ENCODE results near the gene SPPL2B. TPM values are rescaled to one million over a fixed set of nuclear protein-coding genes. Genes with fewer than 3 reads are reported as not detected.
"Not testable (repeated sequence)": the region's sequence is repeated elsewhere in the genome, so short reads cannot be mapped to it uniquely, and the experiment has no call there.

The SPPL2B gene
- total RNA-seq, 1 donor: 25.5 TPM

DNA sequence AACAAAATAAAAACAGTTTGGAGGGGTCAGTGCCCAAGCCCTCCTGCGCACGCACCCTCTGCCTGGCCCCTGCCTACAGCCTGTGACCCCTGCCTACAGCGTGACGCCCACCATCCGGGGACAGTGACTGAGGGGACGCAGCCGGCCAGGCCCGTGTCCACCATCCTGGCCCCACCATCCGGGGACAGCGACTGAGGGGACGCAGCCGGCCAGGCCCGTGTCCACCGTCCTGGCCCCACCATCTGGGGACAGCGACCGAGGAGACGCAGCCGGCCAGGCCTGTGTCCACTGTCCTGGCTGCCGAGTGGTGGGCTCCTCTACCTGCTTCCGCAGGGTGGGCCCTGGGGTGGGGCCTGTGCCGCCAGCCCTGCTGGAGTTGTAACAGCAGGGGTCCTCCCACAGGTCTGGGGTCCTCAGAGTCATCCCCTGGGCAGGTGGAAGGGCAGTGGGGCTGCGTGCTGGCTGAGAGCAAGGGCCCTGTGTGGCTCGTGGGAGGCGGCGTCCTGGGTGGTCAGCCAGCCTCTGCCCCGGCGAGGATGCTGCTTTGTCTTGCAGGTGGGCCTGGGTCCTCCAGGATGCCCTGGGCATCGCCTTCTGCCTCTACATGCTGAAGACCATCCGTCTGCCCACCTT, 14.3 kb downstream of the SPPL2B start:
- H3K4me3 ChIP-seq (ENCODE audit: low read depth, low read length): no peak overlapping the region
- no peak for DNase-seq (ENCODE audit: low read depth)
- TF ChIP-seq, protein P1, sequence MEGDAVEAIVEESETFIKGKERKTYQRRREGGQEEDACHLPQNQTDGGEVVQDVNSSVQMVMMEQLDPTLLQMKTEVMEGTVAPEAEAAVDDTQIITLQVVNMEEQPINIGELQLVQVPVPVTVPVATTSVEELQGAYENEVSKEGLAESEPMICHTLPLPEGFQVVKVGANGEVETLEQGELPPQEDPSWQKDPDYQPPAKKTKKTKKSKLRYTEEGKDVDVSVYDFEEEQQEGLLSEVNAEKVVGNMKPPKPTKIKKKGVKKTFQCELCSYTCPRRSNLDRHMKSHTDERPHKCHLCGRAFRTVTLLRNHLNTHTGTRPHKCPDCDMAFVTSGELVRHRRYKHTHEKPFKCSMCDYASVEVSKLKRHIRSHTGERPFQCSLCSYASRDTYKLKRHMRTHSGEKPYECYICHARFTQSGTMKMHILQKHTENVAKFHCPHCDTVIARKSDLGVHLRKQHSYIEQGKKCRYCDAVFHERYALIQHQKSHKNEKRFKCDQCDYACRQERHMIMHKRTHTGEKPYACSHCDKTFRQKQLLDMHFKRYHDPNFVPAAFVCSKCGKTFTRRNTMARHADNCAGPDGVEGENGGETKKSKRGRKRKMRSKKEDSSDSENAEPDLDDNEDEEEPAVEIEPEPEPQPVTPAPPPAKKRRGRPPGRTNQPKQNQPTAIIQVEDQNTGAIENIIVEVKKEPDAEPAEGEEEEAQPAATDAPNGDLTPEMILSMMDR (IDR thresholded peaks at IDR 0.05; ENCODE audit: insufficient read depth, low read depth, low read length): no peak

DNA sequence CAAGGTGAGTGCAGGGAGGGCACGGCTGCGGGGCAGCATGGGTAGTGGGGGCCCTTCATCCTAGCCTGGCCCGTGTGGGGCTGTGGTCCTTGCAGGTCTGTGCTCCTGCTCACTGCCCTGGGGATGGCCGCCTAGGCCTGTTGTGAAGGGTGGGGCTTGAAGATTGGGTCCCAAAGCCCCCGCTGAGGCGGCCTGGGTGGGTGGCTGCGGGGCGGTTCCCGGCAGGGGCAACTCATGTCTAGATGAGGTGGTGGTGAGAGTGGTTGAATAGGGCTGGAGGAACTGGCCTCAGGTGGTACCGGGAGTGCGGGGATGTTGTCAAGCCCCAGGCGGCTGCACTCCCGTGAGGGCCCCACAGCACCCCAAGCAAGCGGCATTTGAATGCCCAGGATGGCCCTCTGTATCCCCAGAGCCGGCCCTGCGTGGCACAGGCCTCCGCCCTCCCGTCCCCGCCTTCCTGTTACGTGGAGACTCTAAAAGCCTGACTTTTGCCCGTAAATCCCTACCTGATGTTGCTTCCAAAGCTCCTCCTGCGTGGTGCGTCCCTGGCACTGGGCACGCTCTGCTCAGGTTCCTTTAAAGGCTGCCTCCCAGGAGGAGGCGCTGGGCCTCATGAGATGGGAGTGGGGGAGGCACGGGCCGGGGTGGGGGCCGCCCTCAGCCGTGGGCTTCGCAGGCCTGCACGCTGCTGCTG, 15.0 kb downstream of the SPPL2B start:
- TF ChIP-seq, protein P1 (IDR thresholded peaks at IDR 0.05; ENCODE audit: insufficient read depth, low read depth, low read length): no peak
- H3K4me3 ChIP-seq (ENCODE audit: low read depth, low read length): no peak overlapping the region

DNA sequence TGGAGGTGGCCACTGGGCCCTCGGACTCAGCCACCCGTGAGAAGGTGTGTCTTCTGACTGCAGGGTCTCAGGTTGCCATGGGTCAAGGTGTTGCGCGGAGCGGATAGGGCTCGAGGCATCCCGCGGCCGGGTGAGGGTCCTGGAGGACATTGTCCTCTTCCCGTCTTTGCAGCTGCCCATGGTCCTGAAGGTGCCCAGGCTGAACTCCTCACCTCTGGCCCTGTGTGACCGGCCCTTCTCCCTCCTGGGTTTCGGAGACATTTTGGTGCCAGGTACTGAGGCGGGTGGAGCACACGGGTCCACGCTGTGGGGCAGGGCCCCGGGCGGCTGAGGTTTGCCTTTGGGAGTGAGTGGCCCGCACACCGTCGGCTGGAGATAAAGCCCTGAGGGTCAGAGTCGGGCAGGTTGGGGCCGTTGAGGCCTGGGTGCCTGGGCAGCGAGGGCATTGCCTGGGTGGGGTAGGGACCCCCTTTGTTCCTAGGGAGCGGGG, 15.9 kb downstream of the SPPL2B start:
- TF ChIP-seq, protein P1 (IDR thresholded peaks at IDR 0.05; ENCODE audit: insufficient read depth, low read depth, low read length): no peak
- DNase-seq (ENCODE audit: low read depth): no peak

More for the DNA sequence above, 15.0 kb downstream of the SPPL2B start:
- no peak for DNase-seq (ENCODE audit: low read depth)

DNA sequence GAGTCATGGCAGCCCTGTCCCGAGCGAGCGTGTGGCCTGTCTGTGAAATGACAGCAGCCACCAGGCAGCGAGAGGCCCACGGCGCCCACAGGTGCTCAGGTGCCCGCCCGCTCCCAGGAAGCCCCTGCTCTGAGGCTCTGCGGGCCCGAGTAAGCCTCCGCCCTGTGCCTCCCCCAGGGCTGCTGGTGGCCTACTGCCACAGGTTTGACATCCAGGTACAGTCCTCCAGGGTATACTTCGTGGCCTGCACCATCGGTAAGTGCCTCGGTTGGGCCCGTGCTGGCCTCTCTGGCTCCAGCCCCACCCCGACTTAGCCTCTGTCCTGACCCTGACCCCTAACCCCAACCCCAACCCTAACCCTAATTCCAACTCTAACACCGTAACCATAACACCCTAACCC, 16.6 kb downstream of the SPPL2B start:
- no peak overlapping the region for H3K4me3 ChIP-seq (ENCODE audit: low read depth, low read length)
- TF ChIP-seq, protein P1 (IDR thresholded peaks at IDR 0.05; ENCODE audit: insufficient read depth, low read depth, low read length): no peak
- DNase-seq (ENCODE audit: low read depth): no peak

More for the DNA sequence above, 15.9 kb downstream of the SPPL2B start:
- H3K4me3 ChIP-seq (ENCODE audit: low read depth, low read length): no peak overlapping the region

DNA sequence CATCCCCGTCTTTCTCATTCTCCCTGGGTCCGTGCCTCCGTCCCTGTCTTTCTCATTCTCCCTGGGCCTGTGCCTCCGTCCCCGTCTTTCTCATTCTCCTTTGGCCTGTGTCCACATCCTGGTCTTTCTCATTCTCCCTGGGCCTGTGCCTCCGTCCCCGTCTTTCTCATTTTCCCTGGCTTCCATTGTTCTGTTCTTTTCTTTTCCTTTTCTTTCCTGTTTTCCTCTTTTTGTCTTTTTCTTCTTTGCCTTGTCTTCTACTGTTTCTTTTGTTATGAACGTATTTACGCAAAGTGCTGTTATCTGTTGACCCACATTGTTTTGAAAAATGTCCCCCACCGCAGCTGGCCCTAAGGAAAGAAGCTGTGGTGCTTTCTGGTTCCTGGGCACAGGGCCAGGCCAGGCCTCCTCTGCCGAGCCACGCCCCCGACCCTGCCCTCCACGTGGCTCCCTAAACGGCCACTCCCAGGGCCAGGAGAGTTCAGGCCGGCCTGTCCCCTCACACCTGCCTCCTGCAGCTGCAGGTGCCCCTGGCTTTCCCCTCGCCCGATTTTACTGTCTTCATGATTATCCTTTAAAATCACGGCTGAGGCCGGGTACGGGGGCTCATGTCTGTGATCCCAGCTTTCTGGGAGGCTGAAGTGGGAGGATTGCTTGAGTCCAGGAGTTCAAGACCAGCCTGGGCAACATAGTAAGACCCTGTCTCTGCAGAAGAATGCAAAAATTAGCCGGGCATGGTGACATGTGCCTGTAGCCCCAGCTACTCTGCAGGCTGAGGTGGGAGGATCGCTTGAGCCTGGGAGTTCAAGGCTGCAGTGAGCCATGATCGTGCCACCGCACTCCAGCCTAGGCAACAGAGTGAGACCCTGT, 17.5 kb downstream of the SPPL2B start:
- TF ChIP-seq, protein P1 (IDR thresholded peaks at IDR 0.05; ENCODE audit: insufficient read depth, low read depth, low read length): no peak
- no peak overlapping the region for H3K4me3 ChIP-seq (ENCODE audit: low read depth, low read length)
- peak; percentile 31 for DNase-seq (ENCODE audit: low read depth)

DNA sequence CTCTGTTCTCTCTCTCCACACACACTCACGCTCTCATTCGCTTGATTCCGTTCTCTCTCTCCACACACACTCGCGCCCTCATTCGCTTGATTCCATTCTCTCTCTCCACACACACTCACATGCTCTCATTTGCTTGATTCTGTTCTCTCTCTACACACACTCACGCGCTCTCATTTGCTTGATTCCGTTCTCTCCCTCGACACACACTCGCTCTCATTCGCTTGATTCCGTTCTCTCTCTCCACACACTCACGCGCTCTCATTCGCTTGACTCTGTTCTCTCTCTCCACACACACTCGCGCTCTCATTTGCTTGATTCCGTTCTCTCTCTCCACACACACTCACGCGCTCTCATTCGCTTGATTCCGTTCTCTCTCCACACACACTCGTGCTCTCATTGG, 21.3 kb downstream of the SPPL2B start:
- H3K4me3 ChIP-seq (ENCODE audit: low read depth, low read length); DNase-seq (ENCODE audit: low read depth): not testable (repeated sequence)

DNA sequence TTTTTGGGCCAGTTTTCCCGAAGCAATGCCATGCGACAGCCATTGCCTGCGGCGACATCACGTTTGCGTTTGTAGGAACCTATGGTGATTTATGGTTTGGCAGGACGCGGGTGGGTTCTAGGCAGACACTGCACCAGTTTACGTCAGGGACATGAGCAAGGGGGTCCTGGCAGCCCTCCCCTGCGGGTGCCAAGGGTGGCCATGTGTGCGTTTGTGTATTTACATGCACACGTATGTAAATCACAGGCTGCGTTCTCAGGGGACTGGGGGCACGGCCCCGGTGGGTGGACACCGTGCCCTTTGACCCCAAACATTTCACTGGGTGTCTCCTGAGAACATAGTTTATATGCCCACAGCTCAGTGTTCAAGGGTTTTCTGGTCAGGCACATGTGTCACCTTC, 22.2 kb downstream of the SPPL2B start:
- H3K4me3 ChIP-seq (ENCODE audit: low read depth, low read length): no peak overlapping the region
- no peak for DNase-seq (ENCODE audit: low read depth)
- TF ChIP-seq, protein P1 (IDR thresholded peaks at IDR 0.05; ENCODE audit: insufficient read depth, low read depth, low read length): no peak

All from fibroblast of villous mesenchyme (primary cell).